ENCODE results near the gene ELOVL6. TPM values are rescaled to one million over a fixed set of nuclear protein-coding genes. Genes with fewer than 3 reads are reported as not detected.

The ELOVL6 gene
- total RNA-seq, 1 experiment from 2014 or later = 38.7 TPM

DNA sequence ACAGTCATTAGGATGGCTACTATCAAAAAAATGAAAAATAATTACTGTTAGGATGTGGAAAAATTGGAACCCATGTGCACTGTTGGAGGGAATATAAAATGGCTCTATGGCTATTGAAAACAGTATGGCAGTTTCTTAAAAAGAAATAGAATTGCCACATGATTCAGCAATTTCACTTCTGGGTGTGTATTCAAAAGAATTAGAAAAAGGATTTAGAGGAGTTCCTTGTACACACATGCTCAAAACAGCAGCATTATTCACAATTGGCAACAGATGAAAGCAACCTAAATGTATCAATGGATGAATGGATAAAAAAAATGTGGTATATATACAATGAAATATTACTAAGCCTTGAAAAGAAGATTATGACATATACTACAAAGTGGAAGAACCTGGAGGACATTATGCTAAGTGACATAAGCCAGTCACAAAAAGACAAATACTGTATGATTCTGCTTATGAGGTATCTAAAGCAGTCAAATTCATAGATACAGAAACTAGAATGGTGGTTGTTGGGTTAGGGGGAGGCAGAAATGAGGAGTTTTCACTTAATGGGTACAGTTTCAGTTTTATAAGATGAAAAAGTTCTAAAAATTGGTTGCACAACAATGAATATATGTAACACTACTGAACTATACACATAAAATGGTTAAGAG is 123.2 kb downstream of the ELOVL6 start:
- ATAC-seq (no peak), DNase-seq (ENCODE audit: low read depth, low spot score) (no peak)
- intact Hi-C loops (cut with micrococcal nuclease) = no loop called here
- no peak overlapping the region for H3K9ac ChIP-seq (ENCODE audit: low read length)
- H3K4me2 ChIP-seq (ENCODE audit: low read length) = no peak overlapping the region
- H2AFZ ChIP-seq (ENCODE audit: low read depth, low read length, poor library complexity, severe bottlenecking) = no peak overlapping the region
- H3K4me3 ChIP-seq (replicated peaks in 1 of 2; ENCODE audit: low read depth in 1 of 2, low read length in 2 of 2) = no peak overlapping the region
- H3K4me1 ChIP-seq (ENCODE audit: control insufficient read depth in 1 of 2, insufficient read depth in 2 of 2, low read length in 2 of 2) = no peaks in the 10 kb centered on the region
- no peaks in the 10 kb centered on the region for H4K20me1 ChIP-seq (ENCODE audit: insufficient read depth)
- ChIA-PET RAD21 (ENCODE audit: low non-redundant PET in 1 of 2, low total read pairs in 2 of 2, uncharacterized antibody in 2 of 2, unreplicated experiment in 2 of 2) (no interaction called here), POLR2A (no interaction called here), CTCF (no interaction called here)
- no peaks in the 10 kb centered on the region for H3K9me2 ChIP-seq (ENCODE audit: insufficient read depth)
- no peaks in the 10 kb centered on the region for H3K9me3 ChIP-seq (ENCODE audit: control insufficient read depth in 1 of 2, insufficient read depth in 1 of 2, low read depth in 1 of 2, low read length in 2 of 2)
- BruUV-seq (replicated peaks) = no TSS peak
- no peak overlapping the region for H3K27ac ChIP-seq (ENCODE audit: low read depth, low read length)
- no peaks in the 10 kb centered on the region for H3K27me3 ChIP-seq (ENCODE audit: insufficient read depth, low read length)
- TF ChIP-seq, protein P1, sequence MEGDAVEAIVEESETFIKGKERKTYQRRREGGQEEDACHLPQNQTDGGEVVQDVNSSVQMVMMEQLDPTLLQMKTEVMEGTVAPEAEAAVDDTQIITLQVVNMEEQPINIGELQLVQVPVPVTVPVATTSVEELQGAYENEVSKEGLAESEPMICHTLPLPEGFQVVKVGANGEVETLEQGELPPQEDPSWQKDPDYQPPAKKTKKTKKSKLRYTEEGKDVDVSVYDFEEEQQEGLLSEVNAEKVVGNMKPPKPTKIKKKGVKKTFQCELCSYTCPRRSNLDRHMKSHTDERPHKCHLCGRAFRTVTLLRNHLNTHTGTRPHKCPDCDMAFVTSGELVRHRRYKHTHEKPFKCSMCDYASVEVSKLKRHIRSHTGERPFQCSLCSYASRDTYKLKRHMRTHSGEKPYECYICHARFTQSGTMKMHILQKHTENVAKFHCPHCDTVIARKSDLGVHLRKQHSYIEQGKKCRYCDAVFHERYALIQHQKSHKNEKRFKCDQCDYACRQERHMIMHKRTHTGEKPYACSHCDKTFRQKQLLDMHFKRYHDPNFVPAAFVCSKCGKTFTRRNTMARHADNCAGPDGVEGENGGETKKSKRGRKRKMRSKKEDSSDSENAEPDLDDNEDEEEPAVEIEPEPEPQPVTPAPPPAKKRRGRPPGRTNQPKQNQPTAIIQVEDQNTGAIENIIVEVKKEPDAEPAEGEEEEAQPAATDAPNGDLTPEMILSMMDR (IDR thresholded peaks at IDR 0.05 in 2 of 3, conservative IDR thresholded peaks at IDR 0.05 in 1 of 3; ENCODE audit: borderline replicate concordance in 1 of 3, insufficient read depth in 1 of 3, low read depth in 2 of 3, low read length in 2 of 3) = no peak
- TF ChIP-seq, protein P2, sequence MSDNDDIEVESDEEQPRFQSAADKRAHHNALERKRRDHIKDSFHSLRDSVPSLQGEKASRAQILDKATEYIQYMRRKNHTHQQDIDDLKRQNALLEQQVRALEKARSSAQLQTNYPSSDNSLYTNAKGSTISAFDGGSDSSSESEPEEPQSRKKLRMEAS (IDR thresholded peaks at IDR 0.05) = no peak
- no peak for TF ChIP-seq POLR2AphosphoS5 (IDR thresholded peaks at IDR 0.05; ENCODE audit: low read depth, low read length)
- TF ChIP-seq, protein P3, sequence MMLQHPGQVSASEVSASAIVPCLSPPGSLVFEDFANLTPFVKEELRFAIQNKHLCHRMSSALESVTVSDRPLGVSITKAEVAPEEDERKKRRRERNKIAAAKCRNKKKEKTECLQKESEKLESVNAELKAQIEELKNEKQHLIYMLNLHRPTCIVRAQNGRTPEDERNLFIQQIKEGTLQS (IDR thresholded peaks at IDR 0.05) = no peak
- no peak for TF ChIP-seq POLR2A (IDR thresholded peaks at IDR 0.05; ENCODE audit: borderline replicate concordance, extremely low read depth, insufficient read depth, insufficient read length)
- TF ChIP-seq SRF (IDR thresholded peaks at IDR 0.05; ENCODE audit: low read depth) = no peak
- no peak for TF ChIP-seq RAD21 (IDR thresholded peaks at IDR 0.05; ENCODE audit: low read depth)
- H3K79me2 ChIP-seq (ENCODE audit: insufficient read depth, low read length) = no peaks in the 10 kb centered on the region
- no peaks in the 10 kb centered on the region for H3K36me3 ChIP-seq (ENCODE audit: control insufficient read depth in 1 of 2, insufficient read depth in 2 of 2, low read length in 2 of 2)

DNA sequence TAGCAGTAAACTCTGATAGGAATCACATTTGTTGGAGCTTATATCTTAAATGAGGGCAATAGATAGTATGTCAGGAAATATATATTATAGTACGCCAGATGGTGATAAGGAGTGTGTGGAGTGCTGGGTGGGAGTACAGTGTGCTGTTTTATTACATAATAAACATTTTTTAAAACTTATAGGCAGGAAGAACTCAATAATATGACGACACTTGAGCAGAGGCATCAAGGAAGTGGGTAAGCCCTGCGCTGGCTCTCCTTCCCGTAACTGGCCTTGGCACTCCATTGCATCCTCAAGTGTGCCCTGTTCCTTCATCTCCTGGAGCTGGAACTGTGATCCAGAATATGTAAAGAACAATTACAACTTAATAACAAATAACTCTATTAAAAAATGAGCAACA is 123.8 kb downstream of the ELOVL6 start:
- Histone ChIP-seq H3K4me3 (replicated peaks in 1 of 2; ENCODE audit: low read depth in 1 of 2, low read length in 2 of 2) (no peak overlapping the region), H3K27me3 (ENCODE audit: insufficient read depth, low read length) (no peaks in the 10 kb centered on the region), H3K9me2 (ENCODE audit: insufficient read depth) (no peaks in the 10 kb centered on the region), H3K27ac (ENCODE audit: low read depth, low read length) (no peak overlapping the region), H3K9me3 (ENCODE audit: control insufficient read depth in 1 of 2, insufficient read depth in 1 of 2, low read depth in 1 of 2, low read length in 2 of 2) (no peaks in the 10 kb centered on the region), H3K4me2 (ENCODE audit: low read length) (no peak overlapping the region), H4K20me1 (ENCODE audit: insufficient read depth) (no peaks in the 10 kb centered on the region), H3K4me1 (ENCODE audit: control insufficient read depth in 1 of 2, insufficient read depth in 2 of 2, low read length in 2 of 2) (no peaks in the 10 kb centered on the region), H2AFZ (ENCODE audit: low read depth, low read length, poor library complexity, severe bottlenecking) (no peak overlapping the region), H3K9ac (ENCODE audit: low read length) (no peak overlapping the region), H3K79me2 (ENCODE audit: insufficient read depth, low read length) (no peaks in the 10 kb centered on the region), H3K36me3 (ENCODE audit: control insufficient read depth in 1 of 2, insufficient read depth in 2 of 2, low read length in 2 of 2) (no peaks in the 10 kb centered on the region)
- POLR2A ChIA-PET = no interaction called here
- CTCF ChIA-PET = no interaction called here
- BruUV-seq (replicated peaks) = no TSS peak
- RAD21 ChIA-PET (ENCODE audit: low non-redundant PET in 1 of 2, low total read pairs in 2 of 2, uncharacterized antibody in 2 of 2, unreplicated experiment in 2 of 2) = no interaction called here
- DNase-seq (ENCODE audit: low read depth, low spot score) (no peak), ATAC-seq (no peak)
- intact Hi-C loops (cut with micrococcal nuclease) = no loop called here
- TF ChIP-seq EGR1 (IDR thresholded peaks at IDR 0.05; ENCODE audit: low read depth) (no peak), CBX3 (IDR thresholded peaks at IDR 0.05; ENCODE audit: low read depth) (no peak), RAD21 (IDR thresholded peaks at IDR 0.05; ENCODE audit: low read depth) (no peak), SIN3A (IDR thresholded peaks at IDR 0.05; ENCODE audit: low read depth) (no peak), POLR2AphosphoS5 (IDR thresholded peaks at IDR 0.05; ENCODE audit: low read depth, low read length) (no peak), YY1 (IDR thresholded peaks at IDR 0.05; ENCODE audit: extremely low read depth, insufficient replicate concordance, low read depth, low read length) (no peak), SP1 (IDR thresholded peaks at IDR 0.05; ENCODE audit: low read depth) (no peak)
- TF ChIP-seq, protein P4, sequence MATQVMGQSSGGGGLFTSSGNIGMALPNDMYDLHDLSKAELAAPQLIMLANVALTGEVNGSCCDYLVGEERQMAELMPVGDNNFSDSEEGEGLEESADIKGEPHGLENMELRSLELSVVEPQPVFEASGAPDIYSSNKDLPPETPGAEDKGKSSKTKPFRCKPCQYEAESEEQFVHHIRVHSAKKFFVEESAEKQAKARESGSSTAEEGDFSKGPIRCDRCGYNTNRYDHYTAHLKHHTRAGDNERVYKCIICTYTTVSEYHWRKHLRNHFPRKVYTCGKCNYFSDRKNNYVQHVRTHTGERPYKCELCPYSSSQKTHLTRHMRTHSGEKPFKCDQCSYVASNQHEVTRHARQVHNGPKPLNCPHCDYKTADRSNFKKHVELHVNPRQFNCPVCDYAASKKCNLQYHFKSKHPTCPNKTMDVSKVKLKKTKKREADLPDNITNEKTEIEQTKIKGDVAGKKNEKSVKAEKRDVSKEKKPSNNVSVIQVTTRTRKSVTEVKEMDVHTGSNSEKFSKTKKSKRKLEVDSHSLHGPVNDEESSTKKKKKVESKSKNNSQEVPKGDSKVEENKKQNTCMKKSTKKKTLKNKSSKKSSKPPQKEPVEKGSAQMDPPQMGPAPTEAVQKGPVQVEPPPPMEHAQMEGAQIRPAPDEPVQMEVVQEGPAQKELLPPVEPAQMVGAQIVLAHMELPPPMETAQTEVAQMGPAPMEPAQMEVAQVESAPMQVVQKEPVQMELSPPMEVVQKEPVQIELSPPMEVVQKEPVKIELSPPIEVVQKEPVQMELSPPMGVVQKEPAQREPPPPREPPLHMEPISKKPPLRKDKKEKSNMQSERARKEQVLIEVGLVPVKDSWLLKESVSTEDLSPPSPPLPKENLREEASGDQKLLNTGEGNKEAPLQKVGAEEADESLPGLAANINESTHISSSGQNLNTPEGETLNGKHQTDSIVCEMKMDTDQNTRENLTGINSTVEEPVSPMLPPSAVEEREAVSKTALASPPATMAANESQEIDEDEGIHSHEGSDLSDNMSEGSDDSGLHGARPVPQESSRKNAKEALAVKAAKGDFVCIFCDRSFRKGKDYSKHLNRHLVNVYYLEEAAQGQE (IDR thresholded peaks at IDR 0.05; ENCODE audit: low read depth) = no peak
